Measurements from ENCODE around the gene ZNF750. TPM values are rescaled to one million over a fixed set of nuclear protein-coding genes. Genes with fewer than 3 reads are reported as not detected.

Gene ZNF750
- total RNA-seq (not detected), polyA plus RNA-seq (under 1 TPM; 0.02 to 0.08 TPM)

DNA sequence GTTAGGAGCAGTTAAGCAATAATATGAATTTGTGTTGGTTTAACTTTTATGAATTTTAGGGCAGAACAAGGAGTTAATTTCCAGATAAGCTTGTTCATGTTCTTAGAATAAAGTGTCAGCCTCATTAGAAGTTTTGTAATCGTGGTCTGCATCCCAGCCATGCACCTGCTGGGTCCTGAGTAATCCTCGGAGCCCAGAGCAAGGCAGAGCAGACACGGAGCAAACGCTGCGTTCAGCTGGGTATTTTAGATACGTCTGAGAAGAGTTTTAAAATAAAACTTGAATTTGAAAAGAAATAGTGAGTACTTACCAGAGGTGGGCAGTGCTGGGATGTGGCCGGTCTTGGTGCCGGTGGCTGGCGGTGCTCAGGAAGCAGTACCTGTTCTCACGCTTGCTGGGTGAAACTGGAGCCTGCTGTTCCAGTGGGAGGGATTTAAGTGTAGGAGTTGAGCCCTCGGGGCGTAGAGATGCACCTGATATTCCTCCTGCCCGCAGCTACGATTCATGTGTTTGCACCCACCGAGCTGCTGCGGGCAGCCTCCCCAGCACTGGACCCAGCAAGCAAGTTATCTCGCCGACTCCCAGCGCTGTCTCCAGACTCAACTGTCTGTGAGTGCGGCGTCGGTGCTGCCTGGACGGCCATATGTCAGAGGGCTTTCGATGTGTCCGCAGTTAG is at the start of gene ZNF750:
TSS of gene ZNF750 (minus strand) at position 406 of the 676 bp plus-strand sequence. CDS start 7,568 bp downstream, outside the sequence.
- no peak for ATAC-seq

DNA sequence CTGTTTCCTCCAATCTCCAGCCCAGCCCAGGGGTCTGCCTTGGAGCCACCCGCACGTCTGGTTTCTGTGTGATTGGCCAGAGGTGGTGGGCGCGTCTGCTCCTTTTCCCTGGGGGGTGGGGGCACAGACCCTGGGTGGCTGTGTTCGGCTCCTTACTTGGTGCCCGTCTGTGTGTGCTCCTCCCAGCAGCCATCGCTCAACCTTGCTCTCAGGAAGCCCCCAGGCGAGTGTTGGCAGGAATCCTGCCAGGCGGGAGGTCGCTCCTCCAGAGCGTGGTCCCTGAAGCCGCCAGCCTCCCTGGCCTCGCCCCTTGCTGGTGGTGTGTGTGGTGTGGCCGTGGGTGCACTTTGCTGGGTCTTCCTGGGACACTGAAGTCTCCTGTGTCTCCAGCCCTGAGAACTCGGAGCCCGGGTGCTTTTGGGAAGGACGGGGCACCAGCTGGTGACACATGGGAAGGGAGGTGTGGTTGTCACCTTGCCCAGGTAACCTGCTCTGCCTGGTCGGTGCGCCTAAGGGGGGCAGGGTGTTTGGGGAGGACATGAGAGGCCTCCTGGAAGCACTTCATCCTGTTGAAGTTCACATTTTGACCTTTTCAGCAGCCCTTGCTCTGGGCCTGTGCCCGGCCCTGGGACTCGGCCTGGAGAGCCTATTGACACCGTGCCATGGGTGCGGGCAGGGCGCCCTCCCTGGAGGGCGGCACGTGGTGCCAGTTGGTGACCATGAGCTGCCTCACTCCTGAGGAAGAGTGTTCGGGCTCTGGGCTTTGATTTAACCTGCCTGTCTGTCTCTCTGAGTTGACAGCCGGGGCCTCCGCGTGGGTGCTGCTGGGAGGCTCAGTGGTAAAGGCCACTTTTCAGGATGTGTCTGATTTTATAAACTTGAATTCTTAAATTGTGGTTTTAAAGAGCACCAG is 49.0 kb upstream of the ZNF750 start:
- no peak for FAIRE-seq
- Histone ChIP-seq H3K27me3 (no peaks in the 10 kb centered on the region), H3K4me1 (peaks cover 31 to 52% (median 46%) of the 10 kb centered on the region in 3 donors), H3K4me3 (no peak overlapping the region), H3K27ac (peak overlapping the region; percentile 90 to 96 (median 94)), H3K36me3 (no peaks in the 10 kb centered on the region), H3K9me3 (no peaks in the 10 kb centered on the region)
- intact Hi-C loops (cut with DNase I): no loop called here
- peak; percentile 82 to 86 (median 84) for ATAC-seq
- WGBS, 2 donors: 31 to 36% methylated on average over 29 to 30 of the region's 30 CpGs
- TF ChIP-seq, protein P1, sequence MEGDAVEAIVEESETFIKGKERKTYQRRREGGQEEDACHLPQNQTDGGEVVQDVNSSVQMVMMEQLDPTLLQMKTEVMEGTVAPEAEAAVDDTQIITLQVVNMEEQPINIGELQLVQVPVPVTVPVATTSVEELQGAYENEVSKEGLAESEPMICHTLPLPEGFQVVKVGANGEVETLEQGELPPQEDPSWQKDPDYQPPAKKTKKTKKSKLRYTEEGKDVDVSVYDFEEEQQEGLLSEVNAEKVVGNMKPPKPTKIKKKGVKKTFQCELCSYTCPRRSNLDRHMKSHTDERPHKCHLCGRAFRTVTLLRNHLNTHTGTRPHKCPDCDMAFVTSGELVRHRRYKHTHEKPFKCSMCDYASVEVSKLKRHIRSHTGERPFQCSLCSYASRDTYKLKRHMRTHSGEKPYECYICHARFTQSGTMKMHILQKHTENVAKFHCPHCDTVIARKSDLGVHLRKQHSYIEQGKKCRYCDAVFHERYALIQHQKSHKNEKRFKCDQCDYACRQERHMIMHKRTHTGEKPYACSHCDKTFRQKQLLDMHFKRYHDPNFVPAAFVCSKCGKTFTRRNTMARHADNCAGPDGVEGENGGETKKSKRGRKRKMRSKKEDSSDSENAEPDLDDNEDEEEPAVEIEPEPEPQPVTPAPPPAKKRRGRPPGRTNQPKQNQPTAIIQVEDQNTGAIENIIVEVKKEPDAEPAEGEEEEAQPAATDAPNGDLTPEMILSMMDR (IDR thresholded peaks at IDR 0.05): no peak
- DNase-seq: peak; percentile 83 to 94 (median 90)

More for the DNA sequence above, at the start of gene ZNF750:
- H3K4me3 ChIP-seq: no peak within 1 kb of the TSS
- H3K36me3 ChIP-seq: no peaks in the 10 kb centered on the region
- intact Hi-C loops (cut with DNase I): no loop called here
- H3K9me3 ChIP-seq: no peaks in the 10 kb centered on the region
- no peak for FAIRE-seq
- 90 to 92% methylated on average over 25 of the region's 25 CpGs for WGBS, 2 donors
- H3K27me3 ChIP-seq: no peaks in the 10 kb centered on the region
- peaks cover 0 to 6% (median 6%) of the 10 kb centered on the region in 3 donors for H3K4me1 ChIP-seq
- TF ChIP-seq, protein P1 (IDR thresholded peaks at IDR 0.05): no peak
- DNase-seq: no peak
- peak within 1 kb of the TSS in 2 of 4 donors; percentile 35 to 69 for H3K27ac ChIP-seq

DNA sequence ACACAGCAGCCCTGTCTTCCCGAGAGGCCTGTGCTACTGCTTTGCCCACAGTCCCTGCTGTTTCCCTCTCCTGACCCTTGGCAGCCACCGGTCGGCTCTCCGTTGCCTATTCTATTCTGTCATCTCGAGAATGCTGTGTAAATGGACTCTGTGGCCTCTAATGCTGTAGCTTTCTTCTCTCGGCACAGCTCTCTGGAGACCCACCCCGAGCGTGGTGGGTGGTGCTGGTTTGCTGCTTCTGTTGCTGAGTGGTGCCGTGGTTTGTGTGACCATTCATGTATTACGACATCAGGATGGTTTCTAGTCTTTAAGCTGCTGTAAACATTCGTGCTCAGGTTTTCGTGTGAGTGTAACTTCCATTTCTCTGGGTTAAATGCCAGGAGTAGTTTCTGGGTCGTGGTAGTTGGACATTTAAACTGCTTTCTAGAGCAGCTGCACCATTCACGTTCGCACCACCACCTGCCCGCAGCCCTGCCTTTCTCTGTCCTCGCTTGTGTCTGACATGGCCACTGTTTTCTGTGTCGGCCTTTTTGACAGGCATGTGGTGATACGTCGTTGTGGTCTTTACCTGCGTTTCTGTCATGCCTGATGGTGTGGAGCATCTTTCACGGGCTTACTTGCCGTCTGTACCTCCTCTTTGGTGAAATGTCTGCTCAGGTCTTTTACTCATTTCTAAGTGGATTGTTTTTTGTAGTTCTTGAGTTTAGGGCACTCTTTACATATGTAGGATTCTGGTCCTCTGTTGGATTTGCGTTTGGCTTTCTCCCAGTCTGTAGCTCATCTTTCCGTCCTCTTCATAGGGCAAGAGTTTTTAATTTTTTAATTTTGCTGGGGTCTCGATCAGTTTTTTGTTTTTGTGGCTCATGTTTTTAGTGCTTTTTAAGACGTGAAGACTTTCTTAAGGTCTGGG is 47.7 kb upstream of the ZNF750 start:
- no peak for FAIRE-seq
- TF ChIP-seq, protein P1 (IDR thresholded peaks at IDR 0.05): no peak
- WGBS, 2 donors: 96% methylated on average over 27 of the region's 27 CpGs
- H3K4me1 ChIP-seq: peaks cover 39 to 54% (median 48%) of the 10 kb centered on the region in 3 donors
- H3K4me3 ChIP-seq: no peak overlapping the region
- H3K9me3 ChIP-seq: no peaks in the 10 kb centered on the region
- DNase-seq: peak in 1 of 6 donors; percentile 22
- no peaks in the 10 kb centered on the region for H3K36me3 ChIP-seq
- intact Hi-C loops (cut with DNase I): no loop called here
- peak overlapping the region in 3 of 4 donors; percentile 90 to 94 (median 93) for H3K27ac ChIP-seq
- no peak for ATAC-seq
- no peaks in the 10 kb centered on the region for H3K27me3 ChIP-seq

DNA sequence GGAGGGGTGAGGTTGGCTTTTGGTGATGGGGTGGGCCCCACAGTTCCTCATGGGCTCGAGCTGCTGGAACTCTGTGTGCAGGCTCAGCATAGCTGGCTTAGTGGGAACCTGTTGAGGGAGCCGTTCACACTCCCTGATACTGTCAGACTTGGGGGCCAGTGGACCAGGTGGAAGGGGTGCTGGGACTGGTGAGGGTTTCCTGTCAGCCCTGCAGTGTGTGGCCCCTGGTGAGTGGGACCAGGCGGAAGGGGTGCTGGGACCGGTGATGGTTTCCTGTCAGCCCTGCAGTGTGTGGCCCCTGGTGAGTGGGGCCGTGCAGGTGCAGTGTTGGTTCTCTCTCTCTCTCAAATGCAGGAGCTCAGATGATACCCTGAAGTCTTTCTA is 45.1 kb upstream of the ZNF750 start:
- DNase-seq (peak in 1 of 6 donors; percentile 36), ATAC-seq (no peak), FAIRE-seq (no peak)
- intact Hi-C loops (cut with DNase I): no loop called here
- H3K9me3 ChIP-seq: no peaks in the 10 kb centered on the region
- no peak overlapping the region for H3K4me3 ChIP-seq
- no peaks in the 10 kb centered on the region for H3K36me3 ChIP-seq
- H3K4me1 ChIP-seq: peaks cover 35 to 50% (median 44%) of the 10 kb centered on the region in 3 donors
- 89 to 97% methylated on average over 5 of the region's 5 CpGs for WGBS, 2 donors
- TF ChIP-seq, protein P1 (IDR thresholded peaks at IDR 0.05): no peak
- peak overlapping the region in 2 of 4 donors; percentile 86 to 89 for H3K27ac ChIP-seq
- H3K27me3 ChIP-seq: no peaks in the 10 kb centered on the region
